ENCODE measurements around the gene MAPK9.

DNA sequence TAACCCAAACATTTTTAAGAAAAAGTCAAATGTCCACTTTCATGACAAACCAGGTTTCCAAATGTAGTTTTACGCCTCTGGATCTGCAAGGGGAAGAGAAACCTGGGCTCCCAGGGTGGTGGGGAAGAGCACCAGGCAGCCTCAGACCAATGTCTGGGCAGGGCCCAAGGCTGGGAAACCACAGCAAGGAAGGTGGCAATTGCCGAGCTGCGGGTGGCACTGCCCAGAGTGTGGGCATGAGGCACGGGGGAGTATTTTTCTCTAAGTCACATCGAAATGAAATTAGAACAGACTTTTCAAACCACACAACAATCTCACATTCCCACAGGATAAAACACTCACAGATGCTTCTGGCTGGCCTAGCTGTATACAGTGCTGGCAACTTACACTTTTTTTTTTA, 50.3 kb downstream of the MAPK9 start:
- no peak for TF ChIP-seq EP300 (IDR thresholded peaks at IDR 0.05)
- TF ChIP-seq, protein P1, sequence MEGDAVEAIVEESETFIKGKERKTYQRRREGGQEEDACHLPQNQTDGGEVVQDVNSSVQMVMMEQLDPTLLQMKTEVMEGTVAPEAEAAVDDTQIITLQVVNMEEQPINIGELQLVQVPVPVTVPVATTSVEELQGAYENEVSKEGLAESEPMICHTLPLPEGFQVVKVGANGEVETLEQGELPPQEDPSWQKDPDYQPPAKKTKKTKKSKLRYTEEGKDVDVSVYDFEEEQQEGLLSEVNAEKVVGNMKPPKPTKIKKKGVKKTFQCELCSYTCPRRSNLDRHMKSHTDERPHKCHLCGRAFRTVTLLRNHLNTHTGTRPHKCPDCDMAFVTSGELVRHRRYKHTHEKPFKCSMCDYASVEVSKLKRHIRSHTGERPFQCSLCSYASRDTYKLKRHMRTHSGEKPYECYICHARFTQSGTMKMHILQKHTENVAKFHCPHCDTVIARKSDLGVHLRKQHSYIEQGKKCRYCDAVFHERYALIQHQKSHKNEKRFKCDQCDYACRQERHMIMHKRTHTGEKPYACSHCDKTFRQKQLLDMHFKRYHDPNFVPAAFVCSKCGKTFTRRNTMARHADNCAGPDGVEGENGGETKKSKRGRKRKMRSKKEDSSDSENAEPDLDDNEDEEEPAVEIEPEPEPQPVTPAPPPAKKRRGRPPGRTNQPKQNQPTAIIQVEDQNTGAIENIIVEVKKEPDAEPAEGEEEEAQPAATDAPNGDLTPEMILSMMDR (IDR thresholded peaks at IDR 0.05), result no peak

All from suprapubic skin (tissue), 3 donors.